GM18507 (cell line): ENCODE results near the gene PPM1G.

ENCODE experiments used
- DNase-seq: peaks from one replicate; pipeline ENCODE4 v3.0.0; 2011; ENCODE audit warnings: low read depth; ENCODE audit not compliant: insufficient read length; ENCODE audit errors: extremely low spot score
- FAIRE-seq: peaks from 2 replicates; lab custom pipeline; 2011; peaks lifted over from hg19 to GRCh38; lab: Jason Lieb, UNC

PPM1G gene

GRCh38 chr2:27351802-27352598 lies 57.4 kb downstream of the PPM1G start:
- DNase-seq (no peak), FAIRE-seq (no peak)

DNA sequence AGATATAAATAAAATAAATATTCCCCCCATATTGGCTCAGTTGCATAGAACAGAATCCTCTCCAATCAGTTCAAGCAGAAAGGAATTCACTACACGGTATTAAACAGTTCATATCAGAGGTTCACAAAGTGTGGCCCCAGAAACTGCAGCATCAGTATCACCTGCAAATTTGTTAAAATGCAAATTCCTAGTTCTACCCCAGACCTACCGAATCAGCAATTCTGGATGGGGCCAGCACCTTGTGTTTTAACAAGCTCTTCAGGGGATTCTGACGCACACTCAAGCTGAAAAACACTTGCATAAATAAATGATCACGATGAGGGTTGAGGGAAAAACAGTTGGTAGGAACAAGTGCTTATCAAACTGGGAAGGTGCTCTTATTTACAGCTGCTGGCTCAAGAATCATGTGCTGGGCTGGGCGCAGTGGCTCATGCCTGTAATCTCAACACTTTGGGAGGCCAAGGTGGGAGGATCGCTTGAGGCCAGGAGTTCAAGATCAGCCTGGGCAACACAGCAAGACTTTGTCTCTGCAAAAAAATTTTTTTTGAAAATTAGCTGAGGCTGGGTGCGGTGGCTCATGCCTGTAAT lies 59.2 kb downstream of the PPM1G start:
- no peak for DNase-seq
- no peak for FAIRE-seq

DNA sequence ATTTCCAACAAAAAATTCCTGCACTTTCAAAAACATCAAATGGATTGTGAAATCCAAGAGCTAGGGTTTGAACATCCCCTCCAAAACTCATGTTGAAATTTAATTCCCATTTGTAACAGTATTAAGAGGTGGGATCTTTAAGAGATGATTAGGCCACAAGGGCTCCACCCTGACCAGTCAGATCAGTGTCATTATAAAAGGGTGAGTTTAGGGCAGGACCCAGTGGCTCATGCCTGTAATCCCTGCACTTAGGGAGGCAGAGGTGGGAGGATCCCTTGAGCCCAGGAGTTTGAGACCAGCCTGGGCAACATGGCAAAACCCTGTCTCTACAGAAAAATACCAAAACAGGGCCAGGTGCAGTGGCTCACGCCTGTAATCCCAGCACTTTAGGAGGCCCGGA lies 61.8 kb downstream of the PPM1G start:
- no peak for DNase-seq
- no peak for FAIRE-seq

DNA sequence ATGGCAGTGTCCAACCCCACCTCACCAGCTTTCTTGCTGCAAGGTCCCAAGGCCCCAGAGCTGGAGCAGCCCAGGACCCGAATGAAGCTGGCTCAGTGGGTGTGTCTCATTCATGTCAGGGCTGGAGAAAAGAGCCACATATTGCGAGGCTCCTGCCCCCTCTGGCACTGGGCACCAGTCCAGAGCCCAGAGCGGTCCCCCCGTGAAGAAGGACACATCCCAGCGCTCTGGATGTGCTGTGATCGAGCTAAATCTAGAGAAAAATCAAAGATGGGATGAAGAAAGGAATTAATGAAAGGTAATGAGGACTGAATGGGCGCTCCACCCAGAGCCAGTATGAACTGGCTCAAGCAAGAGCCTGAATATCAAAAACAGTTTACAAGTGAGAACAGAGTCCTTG lies 73.2 kb downstream of the PPM1G start:
- no peak for FAIRE-seq
- DNase-seq, result no peak

DNA sequence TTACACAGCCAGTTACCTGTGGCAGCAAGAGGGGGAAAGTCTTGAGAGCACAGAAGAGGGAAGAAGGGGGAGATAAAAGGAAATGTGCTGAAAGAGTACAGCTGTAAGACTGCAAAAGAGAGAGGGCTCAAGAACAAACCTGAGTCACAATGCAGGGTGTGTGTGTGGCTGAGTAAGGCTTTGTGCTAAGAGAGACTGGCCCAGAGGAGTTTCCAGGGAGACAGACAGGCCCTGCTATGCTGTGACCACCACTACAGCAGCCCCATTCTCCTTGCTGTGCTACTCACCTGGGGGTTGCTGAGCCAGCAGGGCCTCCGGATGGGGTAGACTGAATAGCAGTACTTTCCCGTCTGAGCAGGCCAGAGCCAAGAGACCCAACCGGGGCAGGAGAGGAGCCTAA lies 74.1 kb downstream of the PPM1G start:
- FAIRE-seq (no peak), DNase-seq (no peak)
